GM13976 (cell line): ENCODE data around the gene PXN.

Source experiments
- DNase-seq: peaks from one replicate; pipeline ENCODE4 v3.0.0; 2012; ENCODE audit warnings: low spot score
- CTCF ChIP-seq: IDR thresholded peaks from 2 replicates; pipeline ENCODE4 v1.5.1; 2012; ENCODE audit warnings: borderline replicate concordance, mild to moderate bottlenecking; ENCODE audit not compliant: insufficient read depth; ENCODE audit errors: extremely low read depth, missing control alignments, control extremely low read depth
- in situ Hi-C: fragments of 300-500 bp; cut with MboI; formaldehyde crosslinking; loops from one replicate; pipeline ENCODE4 v1.12.0; 2022; ENCODE audit warnings: low sequenced_read_pairs, mixed read lengths, inconsistent platforms; ENCODE audit not compliant: unreplicated experiment

The PXN gene

GRCh38 chr12:120262852-120263747 lies 2.4 kb downstream of the PXN start:
- TF ChIP-seq CTCF = no peak
- no peak for DNase-seq
- in situ Hi-C loops = no loop called here

- in situ Hi-C loops = no loop called here
- no peak for DNase-seq
- TF ChIP-seq CTCF = no peak
These were observed 3.3 kb downstream of the PXN start for GRCh38 chr12:120261951-120262851.

GRCh38 chr12:120260607-120261006 lies 4.9 kb downstream of the PXN start:
- in situ Hi-C loops = no loop called here
- no peak for TF ChIP-seq CTCF
- DNase-seq = no peak

- in situ Hi-C loops = no loop called here
- no peak for TF ChIP-seq CTCF
- DNase-seq = no peak
These were observed 5.9 kb downstream of the PXN start for GRCh38 chr12:120259418-120260202.

GRCh38 chr12:120258323-120258896 lies 7.1 kb downstream of the PXN start:
- in situ Hi-C loops = no loop called here
- TF ChIP-seq CTCF = no peak
- DNase-seq = no peak
